ENCODE results near the gene ZNF554. TPM values are rescaled to one million over a fixed set of nuclear protein-coding genes. Genes with fewer than 3 reads are reported as not detected.

The ZNF554 gene
- total and polyA plus RNA-seq, 4 experiments from 2014 or later: 0.72 to 10.5 (median 7.1) TPM

DNA sequence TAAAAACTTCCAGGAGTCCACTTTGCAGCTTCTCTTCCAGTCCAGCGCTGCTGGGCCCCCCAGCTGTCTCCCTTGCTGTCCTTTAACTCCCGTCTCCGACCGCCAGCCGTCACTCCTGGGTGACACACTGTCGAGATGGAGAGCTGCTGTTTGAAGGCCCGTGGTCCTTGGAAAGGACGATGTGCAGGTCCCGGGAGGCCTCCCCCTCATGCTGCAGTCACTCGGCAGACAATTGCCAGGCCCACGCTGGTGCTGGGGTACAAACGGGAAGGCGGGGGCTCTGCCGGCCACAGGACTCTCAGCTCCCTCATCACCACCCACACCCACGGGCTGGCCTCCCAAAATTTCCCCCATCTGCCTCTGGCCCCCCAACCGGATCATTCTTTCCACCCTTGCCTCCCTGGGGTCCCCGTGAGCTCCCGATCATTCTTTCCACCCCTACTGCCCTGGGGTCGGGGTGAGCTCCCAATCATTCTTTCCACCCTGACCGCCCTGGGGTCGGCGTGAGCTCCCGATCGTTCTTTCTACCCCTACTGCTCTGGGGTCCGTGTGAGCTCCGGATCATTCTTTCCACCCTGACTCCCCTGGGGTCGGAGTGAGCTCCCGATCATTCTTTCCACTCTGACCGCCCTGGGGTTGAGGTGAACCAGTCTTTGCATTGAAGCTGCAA is 16.0 kb upstream of the ZNF554 start:
- Histone ChIP-seq H3K36me3 (ENCODE audit: insufficient read depth, low read length) (peaks cover 5% of the 10 kb centered on the region), H3K4me3 (ENCODE audit: low read length in 2 of 2) (no peak overlapping the region), H3K27me3 (ENCODE audit: insufficient read depth, low read length) (no peaks in the 10 kb centered on the region), H3K27ac (ENCODE audit: low read depth, low read length) (no peak overlapping the region), H3K4me1 (ENCODE audit: insufficient read depth, low read length) (no peaks in the 10 kb centered on the region), H3K9me3 (ENCODE audit: control insufficient read depth in 1 of 2, low read length in 2 of 2) (no peaks in the 10 kb centered on the region)
- H3K27me3 Mint-ChIP-seq: no peaks in the 10 kb centered on the region
- ChIA-PET CTCF (ENCODE audit: partially characterized antibody) (interaction anchor here (0.6 kb wide), 1 partner anchor 875 kb away, joined by 4 read pairs; no protein-coding TSS in a partner anchor), POLR2A (ENCODE audit: partially characterized antibody) (interaction anchor here (1.2 kb wide), 1 partner anchor 18 kb away, joined by 3 read pairs; the partner anchor contains the start of gene THOP1)
- H3K4me3 Mint-ChIP-seq: no peak overlapping the region
- H3K9me3 Mint-ChIP-seq: no peaks in the 10 kb centered on the region
- H3K4me1 Mint-ChIP-seq: peaks cover 0 to 4% (median 0%) of the 10 kb centered on the region in 4 donors
- intact Hi-C loops (cut with micrococcal nuclease): no loop called here
- DNase-seq: no peak
- H3K36me3 Mint-ChIP-seq: peaks cover 16 to 20% of the 10 kb centered on the region in 2 donors
- no peak overlapping the region for H3K27ac Mint-ChIP-seq

DNA sequence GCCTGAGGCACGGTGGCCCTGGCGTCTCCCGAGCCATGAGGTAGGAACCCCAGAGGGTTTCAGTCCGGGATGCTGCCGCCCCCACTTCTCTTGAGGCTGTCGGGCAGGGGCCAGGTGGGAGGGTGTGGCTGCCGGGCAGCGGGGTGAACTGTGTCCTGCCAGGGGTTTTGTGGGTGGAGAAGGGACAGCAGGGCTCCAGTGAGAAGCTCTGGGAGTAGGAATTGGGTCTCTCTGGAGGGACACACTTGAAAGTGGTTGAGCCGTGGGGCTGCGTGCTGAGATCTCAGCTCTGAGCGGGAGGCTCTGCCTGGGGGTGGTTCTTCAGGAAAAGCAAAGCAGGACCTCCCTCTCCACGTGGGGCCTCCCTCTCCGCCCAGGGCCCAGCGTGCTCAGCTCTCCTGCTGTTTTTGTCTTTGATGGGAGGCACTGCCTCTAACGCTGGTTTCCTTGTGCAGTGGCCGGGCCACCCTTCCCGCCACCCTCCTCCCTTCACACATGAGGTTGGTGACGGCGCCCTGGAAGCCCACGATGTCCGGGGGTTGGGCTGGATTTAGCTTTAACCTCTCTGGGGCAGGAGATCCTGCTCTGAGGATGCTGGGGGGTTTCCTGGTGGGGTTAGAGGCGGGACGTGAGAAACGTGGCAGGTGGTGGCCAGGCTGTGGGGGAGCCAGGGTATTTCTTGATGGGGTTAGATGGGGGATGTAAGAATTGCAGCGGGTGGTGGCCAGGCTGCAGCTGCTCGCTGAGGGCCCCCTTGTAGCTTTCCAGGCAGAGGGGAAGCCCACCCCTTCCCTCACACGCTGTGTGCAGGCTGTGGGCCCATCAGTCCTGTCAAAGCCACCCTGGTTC is 15.3 kb upstream of the ZNF554 start:
- Histone ChIP-seq H3K9me3 (ENCODE audit: control insufficient read depth in 1 of 2, low read length in 2 of 2) (no peaks in the 10 kb centered on the region), H3K27me3 (ENCODE audit: insufficient read depth, low read length) (no peaks in the 10 kb centered on the region), H3K4me3 (ENCODE audit: low read length in 2 of 2) (no peak overlapping the region), H3K27ac (ENCODE audit: low read depth, low read length) (no peak overlapping the region), H3K36me3 (ENCODE audit: insufficient read depth, low read length) (peaks cover 11% of the 10 kb centered on the region), H3K4me1 (ENCODE audit: insufficient read depth, low read length) (no peaks in the 10 kb centered on the region)
- H3K27ac Mint-ChIP-seq: no peak overlapping the region
- ChIA-PET POLR2A (ENCODE audit: partially characterized antibody) (interaction anchor here (1.2 kb wide), 1 partner anchor 19 kb away, joined by 3 read pairs; the partner anchor contains the start of gene THOP1), CTCF (ENCODE audit: partially characterized antibody) (no interaction called here)
- H3K27me3 Mint-ChIP-seq: no peaks in the 10 kb centered on the region
- H3K9me3 Mint-ChIP-seq: no peaks in the 10 kb centered on the region
- H3K4me3 Mint-ChIP-seq: no peak overlapping the region
- DNase-seq: peak in 1 of 5 donors; percentile 12
- peaks cover 24 to 25% of the 10 kb centered on the region in 2 donors for H3K36me3 Mint-ChIP-seq
- intact Hi-C loops (cut with micrococcal nuclease): no loop called here
- peaks cover 0 to 4% (median 0%) of the 10 kb centered on the region in 4 donors for H3K4me1 Mint-ChIP-seq

DNA sequence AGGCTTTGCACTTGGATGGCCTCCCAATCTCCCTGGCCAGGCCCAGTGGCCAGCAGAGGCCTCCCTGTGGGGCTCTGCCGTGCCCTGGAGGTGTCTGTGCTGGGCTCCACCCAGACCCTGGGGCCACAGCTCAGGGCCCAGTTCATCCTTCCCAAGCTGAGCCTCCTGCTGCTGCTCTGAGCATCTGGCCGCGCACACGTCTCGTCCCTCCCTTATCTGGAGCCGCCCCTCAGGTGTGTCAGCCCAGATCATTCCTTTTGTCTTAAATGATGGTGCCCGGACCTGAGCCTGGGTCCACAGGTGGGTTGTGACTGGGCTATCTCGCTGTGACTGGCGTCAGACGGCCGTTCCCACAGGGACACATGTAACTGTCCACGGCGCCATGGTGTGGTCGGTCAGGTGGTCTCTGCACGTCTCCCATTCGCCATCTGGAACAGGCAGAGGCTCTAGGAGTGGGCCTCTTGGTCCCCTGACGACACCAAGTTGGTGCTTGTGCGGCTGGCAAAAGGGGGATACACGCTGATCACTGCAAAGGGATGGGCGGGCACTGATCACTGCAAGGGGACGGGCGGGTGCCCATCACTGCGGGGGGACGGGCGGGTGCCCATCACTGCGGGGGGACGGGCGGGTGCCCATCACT is 14.3 kb upstream of the ZNF554 start:
- Mint-ChIP-seq H3K36me3 (peaks cover 25 to 28% of the 10 kb centered on the region in 2 donors), H3K27me3 (no peaks in the 10 kb centered on the region), H3K4me1 (peaks cover 0 to 4% (median 0%) of the 10 kb centered on the region in 4 donors), H3K27ac (no peak overlapping the region), H3K4me3 (no peak overlapping the region), H3K9me3 (no peaks in the 10 kb centered on the region)
- POLR2A ChIA-PET (ENCODE audit: partially characterized antibody): no interaction called here
- Histone ChIP-seq H3K4me3 (ENCODE audit: low read length in 2 of 2) (no peak overlapping the region), H3K9me3 (ENCODE audit: control insufficient read depth in 1 of 2, low read length in 2 of 2) (no peaks in the 10 kb centered on the region), H3K27me3 (ENCODE audit: insufficient read depth, low read length) (no peaks in the 10 kb centered on the region), H3K27ac (ENCODE audit: low read depth, low read length) (no peak overlapping the region), H3K36me3 (ENCODE audit: insufficient read depth, low read length) (peaks cover 11% of the 10 kb centered on the region), H3K4me1 (ENCODE audit: insufficient read depth, low read length) (no peaks in the 10 kb centered on the region)
- DNase-seq: peak in 1 of 5 donors; percentile 8
- CTCF ChIA-PET (ENCODE audit: partially characterized antibody): no interaction called here
- intact Hi-C loops (cut with micrococcal nuclease): no loop called here

DNA sequence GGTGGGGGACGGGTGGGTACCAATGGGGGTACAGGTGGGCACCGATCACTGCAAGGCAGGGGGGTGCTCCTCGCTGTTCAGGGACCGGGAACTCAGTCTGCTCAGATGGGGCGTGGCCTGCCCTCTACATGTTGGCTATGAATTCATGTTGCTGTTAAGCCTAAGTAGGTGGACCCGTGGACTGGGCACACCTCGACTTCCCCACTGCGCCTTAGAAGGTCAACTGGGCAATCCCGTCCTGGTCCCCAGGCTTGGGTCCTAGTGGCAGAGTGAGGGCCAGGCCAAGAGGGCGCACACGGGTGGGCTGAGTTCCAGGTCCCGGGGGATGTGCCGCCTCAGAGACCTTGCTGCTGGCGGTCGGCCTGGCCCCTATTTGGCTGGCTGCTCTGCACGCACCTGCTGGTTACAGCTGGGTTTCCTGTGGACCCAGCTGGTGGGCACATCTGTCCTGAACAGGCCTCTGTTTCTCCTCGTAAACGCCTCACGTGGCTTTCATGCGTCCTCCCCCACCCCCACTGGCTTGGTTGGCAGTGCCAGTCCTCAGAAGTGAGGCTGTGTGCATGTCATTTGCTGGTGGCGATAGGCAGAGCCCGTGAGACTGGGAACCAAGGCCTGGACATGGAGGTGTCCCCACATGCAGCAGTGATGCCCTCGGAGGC is 13.5 kb upstream of the ZNF554 start:
- intact Hi-C loops (cut with micrococcal nuclease): no loop called here
- no peak overlapping the region for H3K27ac ChIP-seq (ENCODE audit: low read depth, low read length)
- no peaks in the 10 kb centered on the region for H3K4me1 ChIP-seq (ENCODE audit: insufficient read depth, low read length)
- ChIA-PET POLR2A (ENCODE audit: partially characterized antibody) (no interaction called here), CTCF (ENCODE audit: partially characterized antibody) (no interaction called here)
- H3K36me3 ChIP-seq (ENCODE audit: insufficient read depth, low read length): peaks cover 11% of the 10 kb centered on the region
- H3K4me3 Mint-ChIP-seq: no peak overlapping the region
- H3K27me3 ChIP-seq (ENCODE audit: insufficient read depth, low read length): no peaks in the 10 kb centered on the region
- H3K27me3 Mint-ChIP-seq: no peaks in the 10 kb centered on the region
- DNase-seq: peak in 1 of 5 donors; percentile 38
- H3K9me3 ChIP-seq (ENCODE audit: control insufficient read depth in 1 of 2, low read length in 2 of 2): no peaks in the 10 kb centered on the region
- peaks cover 0 to 4% (median 0%) of the 10 kb centered on the region in 4 donors for H3K4me1 Mint-ChIP-seq
- H3K4me3 ChIP-seq (ENCODE audit: low read length in 2 of 2): no peak overlapping the region
- peaks cover 23 to 25% of the 10 kb centered on the region in 2 donors for H3K36me3 Mint-ChIP-seq
- no peaks in the 10 kb centered on the region for H3K9me3 Mint-ChIP-seq
- no peak overlapping the region for H3K27ac Mint-ChIP-seq

DNA sequence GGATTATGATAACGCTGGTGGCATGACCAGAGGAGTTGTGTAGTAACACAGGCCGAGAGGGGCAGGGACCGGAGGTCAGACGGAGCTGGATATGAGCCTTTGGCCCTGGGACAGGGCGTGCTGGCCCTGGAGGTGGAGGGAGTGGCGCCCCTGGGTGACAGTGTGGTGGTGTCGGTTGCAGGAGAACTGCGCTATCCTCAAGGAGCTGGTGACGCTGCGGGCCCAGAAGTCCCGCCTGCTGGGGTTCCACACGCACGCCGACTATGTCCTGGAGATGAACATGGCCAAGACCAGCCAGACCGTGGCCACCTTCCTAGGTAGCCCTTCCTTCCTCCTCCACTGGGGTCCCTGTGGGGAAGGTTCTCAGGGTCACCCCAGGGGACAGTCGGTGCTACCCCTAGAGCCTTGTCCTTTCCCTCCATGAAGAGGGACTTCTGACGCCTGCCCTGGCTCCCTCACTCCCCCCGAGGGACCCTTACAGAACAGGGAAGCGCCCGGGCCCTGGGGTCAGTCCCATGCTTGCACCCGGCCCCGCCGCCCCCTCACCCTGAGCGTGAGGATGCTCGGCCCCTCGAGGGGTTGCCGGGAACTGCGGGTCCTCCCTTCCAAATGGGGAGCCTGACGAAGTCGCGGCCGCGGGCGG is 12.8 kb upstream of the ZNF554 start:
- ChIA-PET CTCF (ENCODE audit: partially characterized antibody) (no interaction called here), POLR2A (ENCODE audit: partially characterized antibody) (no interaction called here)
- Histone ChIP-seq H3K4me3 (ENCODE audit: low read length in 2 of 2) (no peak overlapping the region), H3K9me3 (ENCODE audit: control insufficient read depth in 1 of 2, low read length in 2 of 2) (no peaks in the 10 kb centered on the region), H3K4me1 (ENCODE audit: insufficient read depth, low read length) (no peaks in the 10 kb centered on the region), H3K27me3 (ENCODE audit: insufficient read depth, low read length) (no peaks in the 10 kb centered on the region), H3K36me3 (ENCODE audit: insufficient read depth, low read length) (peaks cover 9% of the 10 kb centered on the region), H3K27ac (ENCODE audit: low read depth, low read length) (no peak overlapping the region)
- Mint-ChIP-seq H3K9me3 (no peaks in the 10 kb centered on the region), H3K27me3 (no peaks in the 10 kb centered on the region), H3K27ac (no peak overlapping the region), H3K4me1 (peaks cover 0 to 4% (median 0%) of the 10 kb centered on the region in 4 donors), H3K4me3 (no peak overlapping the region), H3K36me3 (peaks cover 23% of the 10 kb centered on the region in 2 donors)
- intact Hi-C loops (cut with micrococcal nuclease): no loop called here
- no peak for DNase-seq

DNA sequence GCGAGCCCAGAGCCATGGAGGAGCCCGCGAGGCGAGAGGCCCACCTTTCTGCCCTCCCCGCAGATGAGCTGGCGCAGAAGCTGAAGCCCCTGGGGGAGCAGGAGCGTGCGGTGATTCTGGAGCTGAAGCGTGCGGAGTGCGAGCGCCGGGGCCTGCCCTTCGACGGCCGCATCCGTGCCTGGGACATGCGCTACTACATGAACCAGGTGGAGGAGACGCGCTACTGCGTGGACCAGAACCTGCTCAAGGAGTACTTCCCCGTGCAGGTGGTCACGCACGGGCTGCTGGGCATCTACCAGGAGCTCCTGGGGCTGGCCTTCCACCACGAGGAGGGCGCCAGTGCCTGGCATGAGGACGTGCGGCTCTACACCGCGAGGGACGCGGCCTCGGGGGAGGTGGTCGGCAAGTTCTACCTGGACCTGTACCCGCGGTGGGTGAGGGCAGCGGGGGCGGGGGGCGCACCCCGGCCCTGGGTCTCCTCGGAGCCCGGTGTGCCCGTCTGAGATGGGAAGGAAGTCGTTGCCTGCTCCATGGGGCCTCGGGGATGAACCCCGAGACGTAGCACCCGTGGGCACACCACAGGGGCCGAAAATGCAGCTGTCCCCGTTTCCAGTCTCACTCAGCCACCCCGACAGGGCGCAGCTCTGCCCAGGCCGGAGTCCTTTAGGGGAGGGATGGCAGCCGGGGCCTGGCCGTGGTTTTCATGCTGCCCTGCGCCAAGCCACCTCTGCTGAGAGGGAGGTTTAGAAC is 12.1 kb upstream of the ZNF554 start:
- Histone ChIP-seq H3K4me1 (ENCODE audit: insufficient read depth, low read length) (no peaks in the 10 kb centered on the region), H3K27me3 (ENCODE audit: insufficient read depth, low read length) (no peaks in the 10 kb centered on the region), H3K36me3 (ENCODE audit: insufficient read depth, low read length) (peaks cover 8% of the 10 kb centered on the region), H3K27ac (ENCODE audit: low read depth, low read length) (no peak overlapping the region), H3K9me3 (ENCODE audit: control insufficient read depth in 1 of 2, low read length in 2 of 2) (no peaks in the 10 kb centered on the region), H3K4me3 (ENCODE audit: low read length in 2 of 2) (no peak overlapping the region)
- peaks cover 0 to 2% (median 0%) of the 10 kb centered on the region in 4 donors for H3K4me1 Mint-ChIP-seq
- CTCF ChIA-PET (ENCODE audit: partially characterized antibody): no interaction called here
- POLR2A ChIA-PET (ENCODE audit: partially characterized antibody): no interaction called here
- no peak overlapping the region for H3K27ac Mint-ChIP-seq
- H3K9me3 Mint-ChIP-seq: no peaks in the 10 kb centered on the region
- no peak for DNase-seq
- H3K27me3 Mint-ChIP-seq: no peaks in the 10 kb centered on the region
- peaks cover 19 to 20% of the 10 kb centered on the region in 2 donors for H3K36me3 Mint-ChIP-seq
- no peak overlapping the region for H3K4me3 Mint-ChIP-seq
- intact Hi-C loops (cut with micrococcal nuclease): no loop called here

All from CD4-positive, alpha-beta memory T cell (primary cell).